HepG2 (cell line): ENCODE data around the gene BABAM1. TPM values are rescaled to one million over a fixed set of nuclear protein-coding genes. Genes with fewer than 3 reads are reported as not detected.

ENCODE experiments used
- HNRNPK ChIP-seq: fragments of 200-400 bp; formaldehyde crosslinking; IDR thresholded peaks from 2 replicates; pipeline ENCODE4 v1.6.1; 2018; ENCODE audit warnings: low read length, low read depth, moderate library complexity, mild to moderate bottlenecking; ENCODE audit not compliant: poor library complexity, severe bottlenecking
- NFRKB ChIP-seq: fragments of 450-650 bp; IDR thresholded peaks from 2 replicates; pipeline ENCODE4 v1.6.1; 2017
- PCBP1 ChIP-seq: fragments of 200-400 bp; formaldehyde crosslinking; IDR thresholded peaks from 2 replicates; pipeline ENCODE4 v1.6.1; 2017; ENCODE audit warnings: mild to moderate bottlenecking, low read depth, low read length, borderline replicate concordance
- RFX1 ChIP-seq: fragments of 450-650 bp; IDR thresholded peaks from 2 replicates; pipeline ENCODE4 v1.6.1; 2017
- SMYD3 ChIP-seq: sonication (generic); formaldehyde crosslinking; IDR thresholded peaks from 2 replicates; pipeline ENCODE4 v1.8.1; 2023; ENCODE audit warnings: mild to moderate bottlenecking, missing genetic modification reagents
- TBP ChIP-seq: sonication (generic); formaldehyde crosslinking; IDR thresholded peaks from 2 replicates; pipeline ENCODE4 v1.5.0; 2020; ENCODE audit warnings: missing genetic modification reagents
- TCF7 ChIP-seq: sonication (generic); IDR thresholded peaks from 2 replicates; pipeline ENCODE4 v1.6.1; 2016; ENCODE audit warnings: antibody characterized with exemption, low read depth
- THYN1 ChIP-seq: sonication (generic); formaldehyde crosslinking; IDR thresholded peaks from 2 replicates; pipeline ENCODE4 v1.8.1; 2023; ENCODE audit warnings: low read depth, mild to moderate bottlenecking, moderate library complexity, missing genetic modification reagents, borderline replicate concordance
- ZBTB7B ChIP-seq: sonication (generic); formaldehyde crosslinking; IDR thresholded peaks from 2 replicates; pipeline ENCODE4 v1.4.0; 2020; ENCODE audit warnings: missing genetic modification reagents
- ZFX ChIP-seq: sonication (generic); formaldehyde crosslinking; IDR thresholded peaks from 2 replicates; pipeline ENCODE4 v1.4.0; 2020; ENCODE audit warnings: mild to moderate bottlenecking, low read depth, missing genetic modification reagents, moderate library complexity
- ZNF232 ChIP-seq: sonication (generic); formaldehyde crosslinking; IDR thresholded peaks from 2 replicates; pipeline ENCODE4 v1.4.0; 2020; ENCODE audit warnings: missing genetic modification reagents, borderline replicate concordance
- ZNF33A ChIP-seq: sonication (generic); formaldehyde crosslinking; IDR thresholded peaks from 2 replicates; pipeline ENCODE4 v1.5.1; 2020; ENCODE audit warnings: missing genetic modification reagents, mild to moderate bottlenecking, moderate library complexity, borderline replicate concordance
- ZNF678 ChIP-seq: sonication (generic); formaldehyde crosslinking; IDR thresholded peaks from 2 replicates; pipeline ENCODE4 v1.4.0; 2020; ENCODE audit warnings: mild to moderate bottlenecking, missing genetic modification reagents
- ZNF746 ChIP-seq: sonication (generic); formaldehyde crosslinking; IDR thresholded peaks from 2 replicates; pipeline ENCODE4 v1.8.0; 2022; ENCODE audit warnings: mild to moderate bottlenecking, missing genetic modification reagents
- ZNF781 ChIP-seq: sonication (generic); formaldehyde crosslinking; IDR thresholded peaks from 2 replicates; pipeline ENCODE4 v1.5.1; 2020; ENCODE audit warnings: borderline replicate concordance, mild to moderate bottlenecking, missing genetic modification reagents; ENCODE audit errors: not compliant biosample characterization
- ZSCAN25 ChIP-seq: sonication (generic); formaldehyde crosslinking; IDR thresholded peaks from 2 replicates; pipeline ENCODE4 v1.8.0; 2022; ENCODE audit warnings: mild to moderate bottlenecking, missing genetic modification reagents
- polyA plus RNA-seq, 8 experiments: library from polyadenylated mRNA; depleted of rRNA in 3 of 8; stranded (reverse) in 7 of 8; unstranded in 1 of 8; fragments of >200 nt; fragmentation: Illumina TruSeq in 4 of 8; extraction: Trizol in 4 of 8; gene quantifications; 2 replicates each; pipeline versions ENCODE4 v1.2.1 to v1.2.3, GENCODE V29; 2011 to 2016; ENCODE audit warnings: low read depth in 4 of 8, missing spikeins in 1 of 8, mixed read lengths in 1 of 8; ENCODE audit not compliant: insufficient read depth in 1 of 8
- total RNA-seq, 5 experiments: library from RNA; depleted of rRNA; stranded (reverse); fragments of >200 nt; fragmentation: Illumina TruSeq; extraction: Trizol; gene quantifications; 2 replicates each; pipeline ENCODE4 v1.2.3, GENCODE V29; 2016; ENCODE audit warnings: low read depth in 1 of 5
- TF ChIP-seq, protein P1 (sequence below): IDR thresholded peaks from 2 replicates; pipeline ENCODE4 v1.6.1; 2016
- TF ChIP-seq, protein P2 (sequence below): sonication (generic); formaldehyde crosslinking; IDR thresholded peaks from 2 replicates; pipeline ENCODE4 v1.4.0; 2020; ENCODE audit warnings: missing genetic modification reagents
- TF ChIP-seq, protein P3 (sequence below): sonication (generic); formaldehyde crosslinking; IDR thresholded peaks from 2 replicates; pipeline ENCODE4 v1.4.0; 2020; ENCODE audit warnings: missing genetic modification reagents
- TF ChIP-seq, protein P4 (sequence below): sonication (generic); formaldehyde crosslinking; IDR thresholded peaks from 2 replicates; pipeline ENCODE4 v1.5.1; 2020; ENCODE audit warnings: missing genetic modification reagents, mild to moderate bottlenecking, borderline replicate concordance
- TF ChIP-seq, protein P5 (sequence below): sonication (generic); formaldehyde crosslinking; IDR thresholded peaks from 2 replicates; pipeline ENCODE4 v1.4.0; 2020; ENCODE audit warnings: mild to moderate bottlenecking, missing genetic modification reagents

Gene BABAM1
- total and polyA plus RNA-seq, 2 of the 13 experiments (the other 11 are each of a cell fraction or from before 2014, with no cell fraction given): 70.0 to 82.0 TPM

DNA sequence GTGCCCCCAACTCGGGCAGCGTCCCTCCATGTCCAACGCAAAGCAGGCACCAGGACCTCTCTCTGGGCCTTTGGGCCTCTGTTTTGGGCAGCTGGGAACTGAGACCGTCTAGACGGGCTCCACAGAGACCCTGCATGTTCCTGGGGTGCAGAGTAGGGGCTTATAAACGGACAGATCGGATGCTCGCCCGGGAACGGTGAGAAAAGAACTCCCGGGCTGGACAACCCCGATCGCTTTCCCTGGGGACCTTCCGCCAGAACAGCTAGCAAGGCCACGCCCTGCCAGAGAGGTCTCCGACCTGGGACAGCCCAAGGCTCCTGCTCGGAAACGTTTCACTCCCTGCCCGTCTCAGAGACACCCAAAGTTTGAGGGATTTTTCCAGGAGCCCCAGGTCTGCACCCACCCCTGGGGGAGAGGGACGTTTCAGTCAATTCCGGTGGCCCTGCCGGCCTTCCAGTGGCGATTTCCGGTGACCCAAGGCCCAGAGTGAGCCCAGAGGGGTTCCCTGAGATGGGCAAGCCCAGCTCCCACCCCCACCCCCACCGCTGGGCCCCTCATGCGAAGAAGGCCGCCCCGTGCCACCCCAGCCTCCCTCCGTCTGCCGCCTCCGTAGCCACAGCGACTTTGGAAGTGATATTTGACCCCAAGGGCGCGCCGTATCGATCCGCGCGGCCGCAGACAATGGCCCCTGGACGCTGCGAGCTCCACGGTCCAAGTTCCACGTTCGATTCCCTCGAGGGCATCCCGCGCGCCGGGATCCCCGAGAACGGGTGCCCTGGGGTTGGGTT, 23.2 kb upstream of the BABAM1 start (continued):
- peak; percentile 52 for TF ChIP-seq ZFX (CRISPR knock-in tag)
- TF ChIP-seq RFX1: no peak
- no peak for TF ChIP-seq ZNF33A (CRISPR knock-in tag)
- TF ChIP-seq, protein P1, sequence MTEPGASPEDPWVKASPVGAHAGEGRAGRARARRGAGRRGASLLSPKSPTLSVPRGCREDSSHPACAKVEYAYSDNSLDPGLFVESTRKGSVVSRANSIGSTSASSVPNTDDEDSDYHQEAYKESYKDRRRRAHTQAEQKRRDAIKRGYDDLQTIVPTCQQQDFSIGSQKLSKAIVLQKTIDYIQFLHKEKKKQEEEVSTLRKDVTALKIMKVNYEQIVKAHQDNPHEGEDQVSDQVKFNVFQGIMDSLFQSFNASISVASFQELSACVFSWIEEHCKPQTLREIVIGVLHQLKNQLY (CRISPR knock-in tag): no peak
- TF ChIP-seq, protein P2, sequence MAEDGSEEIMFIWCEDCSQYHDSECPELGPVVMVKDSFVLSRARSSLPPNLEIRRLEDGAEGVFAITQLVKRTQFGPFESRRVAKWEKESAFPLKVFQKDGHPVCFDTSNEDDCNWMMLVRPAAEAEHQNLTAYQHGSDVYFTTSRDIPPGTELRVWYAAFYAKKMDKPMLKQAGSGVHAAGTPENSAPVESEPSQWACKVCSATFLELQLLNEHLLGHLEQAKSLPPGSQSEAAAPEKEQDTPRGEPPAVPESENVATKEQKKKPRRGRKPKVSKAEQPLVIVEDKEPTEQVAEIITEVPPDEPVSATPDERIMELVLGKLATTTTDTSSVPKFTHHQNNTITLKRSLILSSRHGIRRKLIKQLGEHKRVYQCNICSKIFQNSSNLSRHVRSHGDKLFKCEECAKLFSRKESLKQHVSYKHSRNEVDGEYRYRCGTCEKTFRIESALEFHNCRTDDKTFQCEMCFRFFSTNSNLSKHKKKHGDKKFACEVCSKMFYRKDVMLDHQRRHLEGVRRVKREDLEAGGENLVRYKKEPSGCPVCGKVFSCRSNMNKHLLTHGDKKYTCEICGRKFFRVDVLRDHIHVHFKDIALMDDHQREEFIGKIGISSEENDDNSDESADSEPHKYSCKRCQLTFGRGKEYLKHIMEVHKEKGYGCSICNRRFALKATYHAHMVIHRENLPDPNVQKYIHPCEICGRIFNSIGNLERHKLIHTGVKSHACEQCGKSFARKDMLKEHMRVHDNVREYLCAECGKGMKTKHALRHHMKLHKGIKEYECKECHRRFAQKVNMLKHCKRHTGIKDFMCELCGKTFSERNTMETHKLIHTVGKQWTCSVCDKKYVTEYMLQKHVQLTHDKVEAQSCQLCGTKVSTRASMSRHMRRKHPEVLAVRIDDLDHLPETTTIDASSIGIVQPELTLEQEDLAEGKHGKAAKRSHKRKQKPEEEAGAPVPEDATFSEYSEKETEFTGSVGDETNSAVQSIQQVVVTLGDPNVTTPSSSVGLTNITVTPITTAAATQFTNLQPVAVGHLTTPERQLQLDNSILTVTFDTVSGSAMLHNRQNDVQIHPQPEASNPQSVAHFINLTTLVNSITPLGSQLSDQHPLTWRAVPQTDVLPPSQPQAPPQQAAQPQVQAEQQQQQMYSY (CRISPR knock-in tag): 0 out of 2 replicates have a peak, but pooled peaks have one; percentile 65
- TF ChIP-seq SMYD3 (CRISPR knock-in tag): no peak
- no peak for TF ChIP-seq PCBP1
- peak; percentile 82; the same call in 1 of the 2 replicates for TF ChIP-seq ZBTB7B (CRISPR knock-in tag)
- no peak for TF ChIP-seq THYN1 (CRISPR knock-in tag)
- TF ChIP-seq, protein P3, sequence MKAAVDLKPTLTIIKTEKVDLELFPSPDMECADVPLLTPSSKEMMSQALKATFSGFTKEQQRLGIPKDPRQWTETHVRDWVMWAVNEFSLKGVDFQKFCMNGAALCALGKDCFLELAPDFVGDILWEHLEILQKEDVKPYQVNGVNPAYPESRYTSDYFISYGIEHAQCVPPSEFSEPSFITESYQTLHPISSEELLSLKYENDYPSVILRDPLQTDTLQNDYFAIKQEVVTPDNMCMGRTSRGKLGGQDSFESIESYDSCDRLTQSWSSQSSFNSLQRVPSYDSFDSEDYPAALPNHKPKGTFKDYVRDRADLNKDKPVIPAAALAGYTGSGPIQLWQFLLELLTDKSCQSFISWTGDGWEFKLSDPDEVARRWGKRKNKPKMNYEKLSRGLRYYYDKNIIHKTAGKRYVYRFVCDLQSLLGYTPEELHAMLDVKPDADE (CRISPR knock-in tag): no peak
- no peak for TF ChIP-seq ZSCAN25 (CRISPR knock-in tag)
- peak; percentile 76; the same call in 1 of the 2 replicates for TF ChIP-seq ZNF232 (CRISPR knock-in tag)
- TF ChIP-seq ZNF678 (CRISPR knock-in tag): no peak
- TF ChIP-seq, protein P4, sequence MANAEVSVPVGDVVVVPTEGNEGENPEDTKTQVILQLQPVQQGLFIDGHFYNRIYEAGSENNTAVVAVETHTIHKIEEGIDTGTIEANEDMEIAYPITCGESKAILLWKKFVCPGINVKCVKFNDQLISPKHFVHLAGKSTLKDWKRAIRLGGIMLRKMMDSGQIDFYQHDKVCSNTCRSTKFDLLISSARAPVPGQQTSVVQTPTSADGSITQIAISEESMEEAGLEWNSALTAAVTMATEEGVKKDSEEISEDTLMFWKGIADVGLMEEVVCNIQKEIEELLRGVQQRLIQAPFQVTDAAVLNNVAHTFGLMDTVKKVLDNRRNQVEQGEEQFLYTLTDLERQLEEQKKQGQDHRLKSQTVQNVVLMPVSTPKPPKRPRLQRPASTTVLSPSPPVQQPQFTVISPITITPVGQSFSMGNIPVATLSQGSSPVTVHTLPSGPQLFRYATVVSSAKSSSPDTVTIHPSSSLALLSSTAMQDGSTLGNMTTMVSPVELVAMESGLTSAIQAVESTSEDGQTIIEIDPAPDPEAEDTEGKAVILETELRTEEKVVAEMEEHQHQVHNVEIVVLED (CRISPR knock-in tag): no peak
- TF ChIP-seq TCF7: no peak
- no peak for TF ChIP-seq HNRNPK
- no peak for TF ChIP-seq TBP (CRISPR knock-in tag)
- no peak; the same call in 1 of the 2 replicates for TF ChIP-seq ZNF746 (CRISPR knock-in tag)
- no peak for TF ChIP-seq NFRKB
- no peak for TF ChIP-seq ZNF781
- TF ChIP-seq, protein P5, sequence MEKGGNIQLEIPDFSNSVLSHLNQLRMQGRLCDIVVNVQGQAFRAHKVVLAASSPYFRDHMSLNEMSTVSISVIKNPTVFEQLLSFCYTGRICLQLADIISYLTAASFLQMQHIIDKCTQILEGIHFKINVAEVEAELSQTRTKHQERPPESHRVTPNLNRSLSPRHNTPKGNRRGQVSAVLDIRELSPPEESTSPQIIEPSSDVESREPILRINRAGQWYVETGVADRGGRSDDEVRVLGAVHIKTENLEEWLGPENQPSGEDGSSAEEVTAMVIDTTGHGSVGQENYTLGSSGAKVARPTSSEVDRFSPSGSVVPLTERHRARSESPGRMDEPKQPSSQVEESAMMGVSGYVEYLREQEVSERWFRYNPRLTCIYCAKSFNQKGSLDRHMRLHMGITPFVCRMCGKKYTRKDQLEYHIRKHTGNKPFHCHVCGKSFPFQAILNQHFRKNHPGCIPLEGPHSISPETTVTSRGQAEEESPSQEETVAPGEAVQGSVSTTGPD (CRISPR knock-in tag): no peak
